ENCODE results near the gene PDCD6IP. TPM values are rescaled to one million over a fixed set of nuclear protein-coding genes. Genes with fewer than 3 reads are reported as not detected.

Gene PDCD6IP
- total RNA-seq, 1 donor from 2014 or later, result 135 TPM

DNA sequence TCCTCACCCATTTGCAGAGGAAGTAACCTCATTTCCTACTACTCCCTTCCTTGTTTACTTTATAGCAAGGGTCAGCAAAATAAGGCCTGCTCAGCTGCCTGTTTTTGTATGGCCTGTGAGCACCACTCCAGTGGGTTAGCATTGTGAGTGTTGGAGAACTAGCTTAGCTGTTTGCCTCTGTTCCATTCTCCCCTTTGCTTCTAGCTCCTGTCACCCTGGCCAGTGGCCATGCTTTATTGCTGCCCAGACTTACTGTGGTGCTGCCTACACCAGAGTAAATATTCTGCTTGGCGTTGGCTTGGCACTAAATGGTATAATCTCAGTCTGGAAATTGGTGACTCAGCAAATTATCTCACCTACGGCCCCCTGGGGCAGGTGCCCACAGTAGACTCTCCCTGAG lies 8.8 kb downstream of the PDCD6IP start:
- DNase-seq (ENCODE audit: low spot score in 2 of 2, unreplicated experiment in 2 of 2), result no peak

DNA sequence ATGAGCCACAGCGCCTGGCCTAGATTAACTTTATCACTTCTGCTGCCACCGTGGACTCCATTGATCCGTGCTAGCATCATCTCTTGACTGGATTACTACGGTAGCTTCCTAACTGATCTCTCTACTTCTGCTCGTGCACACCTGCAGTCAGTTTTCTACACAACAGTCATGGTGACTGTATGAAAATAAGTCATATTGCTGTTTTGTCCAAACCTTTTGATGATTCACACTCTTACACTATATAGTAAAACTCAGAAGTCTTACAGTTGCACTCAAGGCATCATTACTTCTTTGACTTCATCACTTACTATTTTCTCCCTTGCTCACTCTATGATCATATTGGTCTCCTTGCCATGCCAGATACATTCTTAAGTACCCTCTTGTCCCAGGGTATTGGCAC lies 10.1 kb downstream of the PDCD6IP start:
- H3K27ac Mint-ChIP-seq, result no peak overlapping the region
- TF ChIP-seq, protein P1, sequence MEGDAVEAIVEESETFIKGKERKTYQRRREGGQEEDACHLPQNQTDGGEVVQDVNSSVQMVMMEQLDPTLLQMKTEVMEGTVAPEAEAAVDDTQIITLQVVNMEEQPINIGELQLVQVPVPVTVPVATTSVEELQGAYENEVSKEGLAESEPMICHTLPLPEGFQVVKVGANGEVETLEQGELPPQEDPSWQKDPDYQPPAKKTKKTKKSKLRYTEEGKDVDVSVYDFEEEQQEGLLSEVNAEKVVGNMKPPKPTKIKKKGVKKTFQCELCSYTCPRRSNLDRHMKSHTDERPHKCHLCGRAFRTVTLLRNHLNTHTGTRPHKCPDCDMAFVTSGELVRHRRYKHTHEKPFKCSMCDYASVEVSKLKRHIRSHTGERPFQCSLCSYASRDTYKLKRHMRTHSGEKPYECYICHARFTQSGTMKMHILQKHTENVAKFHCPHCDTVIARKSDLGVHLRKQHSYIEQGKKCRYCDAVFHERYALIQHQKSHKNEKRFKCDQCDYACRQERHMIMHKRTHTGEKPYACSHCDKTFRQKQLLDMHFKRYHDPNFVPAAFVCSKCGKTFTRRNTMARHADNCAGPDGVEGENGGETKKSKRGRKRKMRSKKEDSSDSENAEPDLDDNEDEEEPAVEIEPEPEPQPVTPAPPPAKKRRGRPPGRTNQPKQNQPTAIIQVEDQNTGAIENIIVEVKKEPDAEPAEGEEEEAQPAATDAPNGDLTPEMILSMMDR (IDR thresholded peaks at IDR 0.05; ENCODE audit: unreplicated experiment), result no peak
- no peaks in the 10 kb centered on the region for H3K27me3 Mint-ChIP-seq (ENCODE audit: low read depth)
- H3K4me1 Mint-ChIP-seq, result peaks cover 8% of the 10 kb centered on the region
- no peak overlapping the region for H3K4me3 Mint-ChIP-seq
- no peak for DNase-seq (ENCODE audit: low spot score in 2 of 2, unreplicated experiment in 2 of 2)
- peaks cover 12% of the 10 kb centered on the region for H3K9me3 Mint-ChIP-seq
- H3K36me3 Mint-ChIP-seq, result peaks cover 16% of the 10 kb centered on the region

More for the DNA sequence above, 8.8 kb downstream of the PDCD6IP start:
- peaks cover 6% of the 10 kb centered on the region for H3K4me1 Mint-ChIP-seq
- no peak overlapping the region for H3K4me3 Mint-ChIP-seq
- no peak overlapping the region for H3K27ac Mint-ChIP-seq
- peaks cover 22% of the 10 kb centered on the region for H3K36me3 Mint-ChIP-seq
- TF ChIP-seq, protein P1 (IDR thresholded peaks at IDR 0.05; ENCODE audit: unreplicated experiment), result no peak
- peaks cover 21% of the 10 kb centered on the region for H3K9me3 Mint-ChIP-seq
- H3K27me3 Mint-ChIP-seq (ENCODE audit: low read depth), result no peaks in the 10 kb centered on the region

DNA sequence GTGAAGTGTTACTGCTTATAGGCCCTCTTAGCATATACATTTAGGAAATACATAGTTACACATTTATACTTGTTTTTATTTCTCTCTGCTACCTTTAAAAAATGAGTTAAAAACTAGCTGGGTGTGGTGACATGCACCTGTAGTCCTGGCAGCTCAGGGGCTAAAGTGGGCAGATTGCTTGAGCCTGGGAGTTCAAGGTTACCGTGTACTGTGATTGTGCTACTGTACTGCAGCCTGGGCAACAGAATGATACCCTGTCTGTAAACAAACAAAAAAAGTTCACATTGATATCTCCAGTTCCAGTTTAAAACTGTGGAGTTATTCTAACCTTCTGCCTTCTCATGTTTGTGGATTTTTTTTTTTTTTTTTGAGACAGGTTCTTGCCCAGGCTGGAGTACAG lies 12.1 kb downstream of the PDCD6IP start:
- Mint-ChIP-seq H3K27ac (no peak overlapping the region), H3K27me3 (ENCODE audit: low read depth) (no peaks in the 10 kb centered on the region), H3K4me1 (peaks cover 8% of the 10 kb centered on the region), H3K9me3 (no peaks in the 10 kb centered on the region), H3K4me3 (no peak overlapping the region), H3K36me3 (peaks cover 9% of the 10 kb centered on the region)
- no peak for DNase-seq (ENCODE audit: low spot score in 2 of 2, unreplicated experiment in 2 of 2)
- TF ChIP-seq, protein P1 (IDR thresholded peaks at IDR 0.05; ENCODE audit: unreplicated experiment), result no peak

DNA sequence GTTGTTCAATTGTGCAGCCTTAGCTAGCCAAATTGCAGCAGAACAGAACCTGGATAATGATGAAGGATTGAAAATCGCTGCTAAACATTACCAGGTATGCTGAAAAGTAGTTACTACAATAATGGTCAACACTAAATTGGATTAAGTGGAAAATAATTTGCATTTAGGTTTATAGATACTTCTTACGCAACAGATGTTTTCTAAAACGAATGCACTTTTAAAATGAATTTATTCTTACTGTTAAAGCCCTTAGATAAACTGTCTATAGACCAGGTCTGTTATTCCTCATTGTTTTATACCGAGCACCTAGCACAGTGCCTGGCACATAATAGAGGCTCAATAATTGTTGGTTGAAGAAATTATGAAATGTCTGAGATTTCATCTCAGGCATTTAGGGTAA lies 23.6 kb downstream of the PDCD6IP start:
- no peak overlapping the region for H3K27ac Mint-ChIP-seq
- no peak overlapping the region for H3K4me3 Mint-ChIP-seq
- DNase-seq (ENCODE audit: low spot score in 2 of 2, unreplicated experiment in 2 of 2), result no peak
- TF ChIP-seq, protein P1 (IDR thresholded peaks at IDR 0.05; ENCODE audit: unreplicated experiment), result no peak
- peaks cover 35% of the 10 kb centered on the region for H3K36me3 Mint-ChIP-seq
- no peaks in the 10 kb centered on the region for H3K27me3 Mint-ChIP-seq (ENCODE audit: low read depth)
- peaks cover 6% of the 10 kb centered on the region for H3K4me1 Mint-ChIP-seq
- H3K9me3 Mint-ChIP-seq, result no peaks in the 10 kb centered on the region

DNA sequence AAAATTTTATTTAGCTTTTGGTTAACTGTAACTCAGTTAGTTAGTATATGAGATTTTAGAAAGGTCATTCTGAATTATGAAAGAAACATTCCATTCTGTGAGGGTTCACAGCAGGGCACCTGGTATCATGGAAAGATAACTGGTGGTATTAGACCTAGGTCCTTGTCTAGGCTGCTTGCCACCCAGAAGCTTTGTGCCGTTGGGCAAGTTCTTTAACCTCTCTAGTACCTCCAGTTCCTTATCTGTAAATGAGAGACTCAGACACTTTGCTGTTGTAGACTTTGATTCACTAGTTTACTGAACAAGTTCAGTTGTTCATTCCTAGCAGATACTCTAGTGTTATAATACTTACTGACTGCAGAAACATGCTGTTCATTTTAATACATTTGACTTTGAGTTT lies 25.4 kb downstream of the PDCD6IP start:
- no peak for DNase-seq (ENCODE audit: low spot score in 2 of 2, unreplicated experiment in 2 of 2)
- no peaks in the 10 kb centered on the region for H3K9me3 Mint-ChIP-seq
- no peak overlapping the region for H3K27ac Mint-ChIP-seq
- H3K36me3 Mint-ChIP-seq, result peaks cover 46% of the 10 kb centered on the region
- no peak overlapping the region for H3K4me3 Mint-ChIP-seq
- peaks cover 6% of the 10 kb centered on the region for H3K4me1 Mint-ChIP-seq
- TF ChIP-seq, protein P1 (IDR thresholded peaks at IDR 0.05; ENCODE audit: unreplicated experiment), result no peak
- H3K27me3 Mint-ChIP-seq (ENCODE audit: low read depth), result no peaks in the 10 kb centered on the region

DNA sequence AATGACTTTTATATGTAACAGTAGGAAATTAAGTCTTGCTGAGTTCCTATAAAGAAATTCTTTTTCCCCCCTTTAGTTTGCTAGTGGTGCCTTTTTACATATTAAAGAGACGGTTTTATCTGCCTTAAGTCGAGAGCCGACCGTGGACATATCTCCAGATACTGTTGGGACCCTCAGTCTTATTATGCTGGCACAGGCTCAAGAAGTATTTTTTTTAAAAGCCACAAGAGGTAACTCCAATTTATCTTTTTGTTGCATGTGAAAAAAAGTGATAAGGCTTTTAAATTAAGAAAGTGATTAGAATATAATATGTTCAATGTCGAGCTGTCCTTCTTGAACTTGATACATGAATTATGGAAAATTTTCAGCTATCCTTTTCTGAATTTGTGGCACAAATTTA lies 26.7 kb downstream of the PDCD6IP start:
- no peak overlapping the region for H3K4me3 Mint-ChIP-seq
- DNase-seq (ENCODE audit: low spot score in 2 of 2, unreplicated experiment in 2 of 2), result no peak
- peaks cover 43% of the 10 kb centered on the region for H3K36me3 Mint-ChIP-seq
- no peaks in the 10 kb centered on the region for H3K9me3 Mint-ChIP-seq
- H3K4me1 Mint-ChIP-seq, result peaks cover 6% of the 10 kb centered on the region
- TF ChIP-seq, protein P1 (IDR thresholded peaks at IDR 0.05; ENCODE audit: unreplicated experiment), result no peak
- no peak overlapping the region for H3K27ac Mint-ChIP-seq
- H3K27me3 Mint-ChIP-seq (ENCODE audit: low read depth), result no peaks in the 10 kb centered on the region
